Measurements from ENCODE around the gene SYS1.

SYS1 gene

GRCh38 chr20:45358282-45359068 is 4.5 kb upstream of the SYS1 start:
- DNase-seq (ENCODE audit: low read depth): no peak

GRCh38 chr20:45359069-45359405 is 3.9 kb upstream of the SYS1 start:
- DNase-seq (ENCODE audit: low read depth): no peak

GRCh38 chr20:45359406-45360148 is 3.4 kb upstream of the SYS1 start:
- DNase-seq (ENCODE audit: low read depth): no peak

- no peak for DNase-seq (ENCODE audit: low read depth)
These were observed 1.2 kb upstream of the SYS1 start for GRCh38 chr20:45361793-45362192.

- no peak for DNase-seq (ENCODE audit: low read depth)
These were observed 896 bp downstream of the SYS1 start for GRCh38 chr20:45363611-45364492.

GRCh38 chr20:45365444-45365970 is 2.6 kb downstream of the SYS1 start:
- DNase-seq (ENCODE audit: low read depth): no peak

- DNase-seq (ENCODE audit: low read depth): no peak
These were observed 3.2 kb downstream of the SYS1 start for GRCh38 chr20:45366192-45366591.

GRCh38 chr20:45366631-45367030 is 3.7 kb downstream of the SYS1 start:
- no peak for DNase-seq (ENCODE audit: low read depth)

GRCh38 chr20:45367126-45367525 is 4.2 kb downstream of the SYS1 start:
- no peak for DNase-seq (ENCODE audit: low read depth)

GRCh38 chr20:45368221-45368980 is 5.4 kb downstream of the SYS1 start:
- no peak for DNase-seq (ENCODE audit: low read depth)

GRCh38 chr20:45370571-45371160 is 7.7 kb downstream of the SYS1 start:
- DNase-seq (ENCODE audit: low read depth): no peak

GRCh38 chr20:45372241-45372640 is 9.3 kb downstream of the SYS1 start:
- DNase-seq (ENCODE audit: low read depth): no peak

- DNase-seq (ENCODE audit: low read depth): no peak
These were observed 9.8 kb downstream of the SYS1 start for GRCh38 chr20:45372646-45373352.

GRCh38 chr20:45373353-45374100 is 10.6 kb downstream of the SYS1 start:
- DNase-seq (ENCODE audit: low read depth): no peak

- DNase-seq (ENCODE audit: low read depth): no peak
These were observed 11.1 kb downstream of the SYS1 start for GRCh38 chr20:45374101-45374467.

- DNase-seq (ENCODE audit: low read depth): no peak
These were observed 12.0 kb downstream of the SYS1 start for GRCh38 chr20:45374966-45375365.

- no peak for DNase-seq (ENCODE audit: low read depth)
These were observed 14.3 kb downstream of the SYS1 start for GRCh38 chr20:45377269-45377668.

- DNase-seq (ENCODE audit: low read depth): no peak
These were observed 15.2 kb downstream of the SYS1 start, which contains the start of gene TP53TG5 for GRCh38 chr20:45378191-45378590. Gene TP53TG5 (minus strand): TSS chr20:45378325. CDS start chr20:45378236, 89 bp downstream.

GRCh38 chr20:45387274-45387673 is 24.3 kb downstream of the SYS1 start:
- DNase-seq (ENCODE audit: low read depth): no peak

- no peak for DNase-seq (ENCODE audit: low read depth)
These were observed 28.0 kb downstream of the SYS1 start for GRCh38 chr20:45390931-45391330.

Data from HS-27A (cell line).